ENCODE measurements around the gene CFHR2.
"Not testable (repeated sequence)": the region's sequence is repeated elsewhere in the genome, so short reads cannot be mapped to it uniquely, and the experiment has no call there.

The CFHR2 gene

GRCh38 chr1:196943568-196943967, at the start of gene CFHR2:
CFHR2 (plus strand) TSS chr1:196943738; CDS start chr1:196943881, 143 bp downstream.
- not testable (repeated sequence) for DNase-seq (ENCODE audit: low spot score)

GRCh38 chr1:196896355-196896754, 47.2 kb upstream of the CFHR2 start:
- no peak for DNase-seq (ENCODE audit: low spot score)

- no peak for DNase-seq (ENCODE audit: low spot score)
These were observed 46.2 kb upstream of the CFHR2 start for GRCh38 chr1:196897158-196897828.

GRCh38 chr1:196902344-196902743, 41.2 kb upstream of the CFHR2 start:
- DNase-seq (ENCODE audit: low spot score), result no peak

- DNase-seq (ENCODE audit: low spot score), result no peak
These were observed 33.3 kb upstream of the CFHR2 start for GRCh38 chr1:196910215-196910614.

- DNase-seq (ENCODE audit: low spot score), result not testable (repeated sequence)
These were observed 31.3 kb upstream of the CFHR2 start for GRCh38 chr1:196912283-196912682.

GRCh38 chr1:196926839-196927238, 16.7 kb upstream of the CFHR2 start:
- not testable (repeated sequence) for DNase-seq (ENCODE audit: low spot score)

GRCh38 chr1:196932853-196933252, 10.7 kb upstream of the CFHR2 start:
- DNase-seq (ENCODE audit: low spot score), result not testable (repeated sequence)

- DNase-seq (ENCODE audit: low spot score), result no peak
These were observed 9.9 kb upstream of the CFHR2 start for GRCh38 chr1:196933531-196934189.

- not testable (repeated sequence) for DNase-seq (ENCODE audit: low spot score)
These were observed 2.1 kb upstream of the CFHR2 start for GRCh38 chr1:196941474-196941873.

GRCh38 chr1:196951711-196952394, 8.3 kb downstream of the CFHR2 start:
- DNase-seq (ENCODE audit: low spot score), result no peak

GRCh38 chr1:196954778-196955177, 11.2 kb downstream of the CFHR2 start:
- DNase-seq (ENCODE audit: low spot score), result no peak

GRCh38 chr1:196955926-196956325, 12.4 kb downstream of the CFHR2 start:
- DNase-seq (ENCODE audit: low spot score), result no peak

GRCh38 chr1:196960854-196961253, 17.3 kb downstream of the CFHR2 start:
- DNase-seq (ENCODE audit: low spot score), result no peak

- DNase-seq (ENCODE audit: low spot score), result no peak
These were observed 26.6 kb downstream of the CFHR2 start for GRCh38 chr1:196970182-196970581.

- no peak for DNase-seq (ENCODE audit: low spot score)
These were observed 32.7 kb downstream of the CFHR2 start for GRCh38 chr1:196976278-196976677.

- no peak for DNase-seq (ENCODE audit: low spot score)
These were observed 33.7 kb downstream of the CFHR2 start, which contains the start of gene CFHR5 for GRCh38 chr1:196977278-196977677. CFHR5 (plus strand) TSS chr1:196977556; CDS start chr1:196977665, 109 bp downstream.

GRCh38 chr1:196980859-196981258, 37.3 kb downstream of the CFHR2 start:
- DNase-seq (ENCODE audit: low spot score), result no peak

GRCh38 chr1:196982247-196982646, 38.7 kb downstream of the CFHR2 start:
- not testable (repeated sequence) for DNase-seq (ENCODE audit: low spot score)

GRCh38 chr1:196991919-196992651, 48.5 kb downstream of the CFHR2 start:
- not testable (repeated sequence) for DNase-seq (ENCODE audit: low spot score)

GRCh38 chr1:196993916-196994315, 50.4 kb downstream of the CFHR2 start:
- DNase-seq (ENCODE audit: low spot score), result no peak

- DNase-seq (ENCODE audit: low spot score), result peak; percentile 52
These were observed 53.9 kb downstream of the CFHR2 start for GRCh38 chr1:196997423-196997822.
